ENCODE measurements around the gene FHAD1.

Gene FHAD1

GRCh38 chr1:15411593-15412137 lies 164.6 kb downstream of the FHAD1 start:
- Histone ChIP-seq H3K27ac (replicated peaks; ENCODE audit: low read length) (no peak overlapping the region), H3K79me1 (ENCODE audit: low read depth, low read length) (no peaks in the 10 kb centered on the region), H3K27me3 (ENCODE audit: control insufficient read depth in 3 of 3, insufficient read depth in 3 of 3, low read depth in 1 of 3, low read length in 3 of 3) (peaks cover 0 to 26% (median 15%) of the 10 kb centered on the region in 3 experiments), H2BK120ac (ENCODE audit: low read depth, low read length) (no peak overlapping the region), H3K4me1 (ENCODE audit: control insufficient read depth in 2 of 2, insufficient read depth in 1 of 2, low read depth in 1 of 2, low read length in 2 of 2) (peaks cover 10 to 12% of the 10 kb centered on the region in 2 donors), H2AFZ (ENCODE audit: low read length) (no peak overlapping the region), H2AK5ac (ENCODE audit: low read depth, low read length) (peak overlapping the region; percentile 12), H3K14ac (ENCODE audit: low read length) (peak overlapping the region; percentile 67), H2BK15ac (ENCODE audit: low read length) (no peak overlapping the region), H3K18ac (ENCODE audit: low read length) (no peak overlapping the region), H4K8ac (ENCODE audit: low read depth, low read length) (no peak overlapping the region), H3K4me2 (ENCODE audit: insufficient read depth, low read length, poor library complexity, severe bottlenecking) (no peak overlapping the region), H3K9ac (ENCODE audit: low read depth, low read length, poor library complexity) (no peak overlapping the region), H3K9me3 (replicated peaks in 1 of 2; ENCODE audit: control insufficient read depth in 2 of 2, insufficient read depth in 1 of 2, low read depth in 1 of 2, low read length in 2 of 2) (no peaks in the 10 kb centered on the region), H2BK5ac (ENCODE audit: low read length) (no peak overlapping the region), H3K4me3 (ENCODE audit: low read length in 2 of 2) (peak overlapping the region in 1 of 2 donors; percentile 4), H3K4ac (ENCODE audit: low read length) (no peak overlapping the region), H2BK12ac (ENCODE audit: low read length) (no peak overlapping the region), H3K36me3 (replicated peaks in 1 of 2; ENCODE audit: control insufficient read depth in 2 of 2, insufficient read depth in 2 of 2, low read length in 2 of 2) (no peaks in the 10 kb centered on the region), H4K91ac (ENCODE audit: low read depth, low read length, poor library complexity) (no peak overlapping the region), H3K23ac (ENCODE audit: low read depth, low read length, poor library complexity) (peak overlapping the region; percentile 68)
- no CpG with 5 or more reads among the region's 12 CpGs for WGBS, 2 donors (ENCODE audit: extremely low coverage in 2 of 2, insufficient read length in 2 of 2, insufficient replicate concordance in 1 of 2)
- DNase-seq (ENCODE audit: low spot score), result no peak

- H3K14ac ChIP-seq (ENCODE audit: low read length), result no peak overlapping the region
- no peak overlapping the region for H3K9ac ChIP-seq (ENCODE audit: low read depth, low read length, poor library complexity)
- peaks cover 10 to 12% of the 10 kb centered on the region in 2 donors for H3K4me1 ChIP-seq (ENCODE audit: control insufficient read depth in 2 of 2, insufficient read depth in 1 of 2, low read depth in 1 of 2, low read length in 2 of 2)
- no peak overlapping the region for H2BK5ac ChIP-seq (ENCODE audit: low read length)
- no peaks in the 10 kb centered on the region for H3K36me3 ChIP-seq (replicated peaks in 1 of 2; ENCODE audit: control insufficient read depth in 2 of 2, insufficient read depth in 2 of 2, low read length in 2 of 2)
- no peak overlapping the region for H2AFZ ChIP-seq (ENCODE audit: low read length)
- peaks cover 0 to 20% (median 15%) of the 10 kb centered on the region in 3 experiments for H3K27me3 ChIP-seq (ENCODE audit: control insufficient read depth in 3 of 3, insufficient read depth in 3 of 3, low read depth in 1 of 3, low read length in 3 of 3)
- H3K27ac ChIP-seq (replicated peaks; ENCODE audit: low read length), result no peak overlapping the region
- H2AK5ac ChIP-seq (ENCODE audit: low read depth, low read length), result no peak overlapping the region
- H4K8ac ChIP-seq (ENCODE audit: low read depth, low read length), result no peak overlapping the region
- no peak overlapping the region for H3K4ac ChIP-seq (ENCODE audit: low read length)
- H3K79me1 ChIP-seq (ENCODE audit: low read depth, low read length), result no peaks in the 10 kb centered on the region
- no peak for DNase-seq (ENCODE audit: low spot score)
- no peak overlapping the region for H4K91ac ChIP-seq (ENCODE audit: low read depth, low read length, poor library complexity)
- H3K4me3 ChIP-seq (ENCODE audit: low read length in 2 of 2), result no peak overlapping the region
- no peak overlapping the region for H2BK15ac ChIP-seq (ENCODE audit: low read length)
- no peak overlapping the region for H3K18ac ChIP-seq (ENCODE audit: low read length)
- H2BK12ac ChIP-seq (ENCODE audit: low read length), result no peak overlapping the region
- no peak overlapping the region for H3K4me2 ChIP-seq (ENCODE audit: insufficient read depth, low read length, poor library complexity, severe bottlenecking)
- WGBS, 2 donors (ENCODE audit: extremely low coverage in 2 of 2, insufficient read length in 2 of 2, insufficient replicate concordance in 1 of 2), result no CpG with 5 or more reads among the region's 16 CpGs
- no peak overlapping the region for H2BK120ac ChIP-seq (ENCODE audit: low read depth, low read length)
- no peaks in the 10 kb centered on the region for H3K9me3 ChIP-seq (replicated peaks in 1 of 2; ENCODE audit: control insufficient read depth in 2 of 2, insufficient read depth in 1 of 2, low read depth in 1 of 2, low read length in 2 of 2)
- no peak overlapping the region for H3K23ac ChIP-seq (ENCODE audit: low read depth, low read length, poor library complexity)
Measured at GRCh38 chr1:15412175-15412800, 165.3 kb downstream of the FHAD1 start.

DNA sequence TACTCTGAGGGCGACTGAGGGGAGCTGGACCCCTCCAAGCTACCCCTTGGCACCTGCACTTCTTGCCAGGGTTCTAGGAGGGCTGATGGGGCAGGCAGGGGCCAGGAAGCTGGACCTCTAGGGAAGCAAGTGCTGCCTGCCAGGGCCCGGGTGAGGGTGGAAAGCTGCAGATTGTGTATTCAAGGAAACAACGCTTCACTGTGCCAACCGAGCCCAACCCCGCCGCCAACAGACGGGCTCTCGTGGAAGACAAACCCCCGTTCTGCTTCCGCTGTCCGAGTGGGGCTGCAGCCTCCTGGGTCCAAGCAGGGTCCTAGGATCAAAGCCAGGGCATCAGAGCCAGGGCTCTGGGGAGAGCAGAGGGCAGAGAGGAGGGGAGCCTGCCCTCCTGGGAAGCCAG lies 165.8 kb downstream of the FHAD1 start:
- H3K79me1 ChIP-seq (ENCODE audit: low read depth, low read length), result no peaks in the 10 kb centered on the region
- no peak overlapping the region for H3K9ac ChIP-seq (ENCODE audit: low read depth, low read length, poor library complexity)
- H3K4me2 ChIP-seq (ENCODE audit: insufficient read depth, low read length, poor library complexity, severe bottlenecking), result no peak overlapping the region
- H4K8ac ChIP-seq (ENCODE audit: low read depth, low read length), result no peak overlapping the region
- no peak overlapping the region for H3K23ac ChIP-seq (ENCODE audit: low read depth, low read length, poor library complexity)
- H2BK12ac ChIP-seq (ENCODE audit: low read length), result no peak overlapping the region
- no peak overlapping the region for H4K91ac ChIP-seq (ENCODE audit: low read depth, low read length, poor library complexity)
- H2AK5ac ChIP-seq (ENCODE audit: low read depth, low read length), result peak overlapping the region; percentile 49
- no peak overlapping the region for H2BK5ac ChIP-seq (ENCODE audit: low read length)
- H3K27me3 ChIP-seq (ENCODE audit: control insufficient read depth in 3 of 3, insufficient read depth in 3 of 3, low read depth in 1 of 3, low read length in 3 of 3), result peaks cover 0 to 15% (median 14%) of the 10 kb centered on the region in 3 experiments
- peak overlapping the region; percentile 62 for H3K18ac ChIP-seq (ENCODE audit: low read length)
- H3K4ac ChIP-seq (ENCODE audit: low read length), result no peak overlapping the region
- H2BK120ac ChIP-seq (ENCODE audit: low read depth, low read length), result no peak overlapping the region
- H2BK15ac ChIP-seq (ENCODE audit: low read length), result no peak overlapping the region
- no peak for DNase-seq (ENCODE audit: low spot score)
- no peak overlapping the region for H3K14ac ChIP-seq (ENCODE audit: low read length)
- no peak overlapping the region for H2AFZ ChIP-seq (ENCODE audit: low read length)
- H3K4me3 ChIP-seq (ENCODE audit: low read length in 2 of 2), result no peak overlapping the region
- H3K4me1 ChIP-seq (ENCODE audit: control insufficient read depth in 2 of 2, insufficient read depth in 1 of 2, low read depth in 1 of 2, low read length in 2 of 2), result peaks cover 10 to 12% of the 10 kb centered on the region in 2 donors
- no peaks in the 10 kb centered on the region for H3K9me3 ChIP-seq (replicated peaks in 1 of 2; ENCODE audit: control insufficient read depth in 2 of 2, insufficient read depth in 1 of 2, low read depth in 1 of 2, low read length in 2 of 2)
- no peak overlapping the region for H3K27ac ChIP-seq (replicated peaks; ENCODE audit: low read length)
- H3K36me3 ChIP-seq (replicated peaks in 1 of 2; ENCODE audit: control insufficient read depth in 2 of 2, insufficient read depth in 2 of 2, low read length in 2 of 2), result no peaks in the 10 kb centered on the region
- no CpG with 5 or more reads among the region's 11 CpGs for WGBS, 2 donors (ENCODE audit: extremely low coverage in 2 of 2, insufficient read length in 2 of 2, insufficient replicate concordance in 1 of 2)

DNA sequence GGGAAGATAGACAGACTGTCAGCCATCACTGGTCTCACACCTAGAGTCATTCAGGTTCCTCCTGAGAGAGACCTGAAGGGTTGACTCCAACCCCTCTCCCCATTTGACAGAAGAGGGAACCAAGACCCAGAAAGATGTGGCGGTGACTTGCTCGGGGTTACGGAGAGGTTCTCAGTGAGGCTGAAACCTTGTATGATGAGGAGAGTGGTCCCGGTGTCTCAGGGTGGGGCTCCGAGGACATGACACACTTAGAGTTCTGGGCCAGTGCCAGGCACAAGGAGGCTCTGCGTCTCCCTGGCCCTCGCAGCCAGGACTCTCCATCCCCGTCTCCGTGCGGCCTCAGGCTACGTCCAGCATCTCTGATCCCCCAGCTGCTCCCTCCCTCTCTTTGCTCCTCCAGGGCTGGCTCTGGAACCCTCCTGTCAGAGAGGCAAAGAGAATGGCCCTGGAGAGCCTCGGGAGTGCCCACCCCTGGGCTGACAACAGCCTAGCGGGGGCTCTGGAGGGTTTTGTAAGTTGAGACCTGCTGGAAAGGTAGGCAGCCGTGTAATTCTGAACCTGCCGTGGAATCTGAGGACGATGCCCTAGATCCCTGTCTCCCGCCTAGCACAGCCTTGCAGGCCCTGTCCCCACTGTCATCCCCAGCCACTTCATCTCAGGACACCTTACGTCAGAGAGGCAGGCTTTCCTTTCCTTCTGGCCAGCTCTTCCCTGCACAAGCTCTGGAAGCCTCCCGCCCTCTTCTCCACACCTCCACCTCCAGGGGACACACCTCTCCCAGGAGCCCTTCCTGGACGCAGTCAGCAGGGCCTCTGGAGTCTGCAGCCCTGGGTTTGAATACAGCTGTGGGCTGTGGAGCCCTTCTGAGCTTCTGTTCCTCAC lies 166.8 kb downstream of the FHAD1 start:
- H2AK5ac ChIP-seq (ENCODE audit: low read depth, low read length), result no peak overlapping the region
- DNase-seq (ENCODE audit: low spot score), result no peak
- H3K18ac ChIP-seq (ENCODE audit: low read length), result no peak overlapping the region
- no peak overlapping the region for H2BK12ac ChIP-seq (ENCODE audit: low read length)
- no peak overlapping the region for H3K4ac ChIP-seq (ENCODE audit: low read length)
- H2BK120ac ChIP-seq (ENCODE audit: low read depth, low read length), result no peak overlapping the region
- no peak overlapping the region for H3K9ac ChIP-seq (ENCODE audit: low read depth, low read length, poor library complexity)
- peaks cover 7 to 9% of the 10 kb centered on the region in 2 donors for H3K4me1 ChIP-seq (ENCODE audit: control insufficient read depth in 2 of 2, insufficient read depth in 1 of 2, low read depth in 1 of 2, low read length in 2 of 2)
- peaks cover 0 to 12% (median 4%) of the 10 kb centered on the region in 3 experiments for H3K27me3 ChIP-seq (ENCODE audit: control insufficient read depth in 3 of 3, insufficient read depth in 3 of 3, low read depth in 1 of 3, low read length in 3 of 3)
- no peak overlapping the region for H2BK5ac ChIP-seq (ENCODE audit: low read length)
- H3K27ac ChIP-seq (replicated peaks; ENCODE audit: low read length), result no peak overlapping the region
- no peaks in the 10 kb centered on the region for H3K9me3 ChIP-seq (replicated peaks in 1 of 2; ENCODE audit: control insufficient read depth in 2 of 2, insufficient read depth in 1 of 2, low read depth in 1 of 2, low read length in 2 of 2)
- H3K14ac ChIP-seq (ENCODE audit: low read length), result no peak overlapping the region
- H4K91ac ChIP-seq (ENCODE audit: low read depth, low read length, poor library complexity), result no peak overlapping the region
- H2AFZ ChIP-seq (ENCODE audit: low read length), result no peak overlapping the region
- no CpG with 5 or more reads among the region's 20 CpGs for WGBS, 2 donors (ENCODE audit: extremely low coverage in 2 of 2, insufficient read length in 2 of 2, insufficient replicate concordance in 1 of 2)
- no peak overlapping the region for H3K4me2 ChIP-seq (ENCODE audit: insufficient read depth, low read length, poor library complexity, severe bottlenecking)
- H3K4me3 ChIP-seq (ENCODE audit: low read length in 2 of 2), result no peak overlapping the region
- no peak overlapping the region for H2BK15ac ChIP-seq (ENCODE audit: low read length)
- H3K79me1 ChIP-seq (ENCODE audit: low read depth, low read length), result no peaks in the 10 kb centered on the region
- H4K8ac ChIP-seq (ENCODE audit: low read depth, low read length), result no peak overlapping the region
- H3K23ac ChIP-seq (ENCODE audit: low read depth, low read length, poor library complexity), result no peak overlapping the region
- H3K36me3 ChIP-seq (replicated peaks in 1 of 2; ENCODE audit: control insufficient read depth in 2 of 2, insufficient read depth in 2 of 2, low read length in 2 of 2), result no peaks in the 10 kb centered on the region
